Spleen (tissue), 7 donors: ENCODE data around the gene TMEM9B.
"Not testable (repeated sequence)": the region's sequence is repeated elsewhere in the genome, so short reads cannot be mapped to it uniquely, and the experiment has no call there.

Experiments used
- POLR2A ChIP-seq, 3 donors: fragments of 450-650 bp; IDR thresholded peaks; one replicate each; pipeline ENCODE4 v1.5.1; 2017; ENCODE audit warnings: antibody characterized with exemption in 3 of 3, mild to moderate bottlenecking in 1 of 3
- TF ChIP-seq, protein P1 (sequence below), 11 experiments: fragments of 200-600 bp in 7 of 11; fragments of 450-650 bp in 4 of 11; sonication (generic) in 4 of 11; IDR thresholded peaks in 8 of 11; conservative IDR thresholded peaks in 3 of 11; 1 replicate in 7 of 11; 2 replicates in 4 of 11; pipeline versions ENCODE4 v1.4.0 to v1.8.0; 2016 to 2021; ENCODE audit warnings: antibody characterized with exemption in 11 of 11, inconsistent platforms in 4 of 11, mild to moderate bottlenecking in 1 of 11
- donor health status: DM: no; HTN: no; CAD: no; lungs with moderate emphysema.
- donor health status: DM: no; HTN: no; CAD: no.
- donor health status: DM: no; HTN: no; CAD: no.

DNA sequence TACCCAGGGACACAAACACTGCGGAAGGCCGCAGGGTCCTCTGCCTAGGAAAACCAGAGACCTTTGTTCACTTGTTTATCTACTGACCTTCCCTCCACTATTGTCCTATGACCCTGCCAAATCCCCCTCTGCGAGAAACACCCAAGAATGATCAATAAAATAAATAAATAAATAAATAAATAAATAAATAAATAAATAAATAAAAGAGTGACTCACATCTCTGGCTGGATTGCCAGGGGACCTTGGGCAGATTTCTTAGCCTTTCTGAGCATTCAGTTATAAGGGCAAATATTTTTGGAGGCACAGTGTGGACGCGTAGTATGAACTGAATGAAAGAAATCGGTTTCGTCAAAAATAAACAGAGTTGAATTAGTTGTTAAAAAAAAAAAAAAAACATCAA, 15.1 kb upstream of the TMEM9B start:
- TF ChIP-seq, protein P1, sequence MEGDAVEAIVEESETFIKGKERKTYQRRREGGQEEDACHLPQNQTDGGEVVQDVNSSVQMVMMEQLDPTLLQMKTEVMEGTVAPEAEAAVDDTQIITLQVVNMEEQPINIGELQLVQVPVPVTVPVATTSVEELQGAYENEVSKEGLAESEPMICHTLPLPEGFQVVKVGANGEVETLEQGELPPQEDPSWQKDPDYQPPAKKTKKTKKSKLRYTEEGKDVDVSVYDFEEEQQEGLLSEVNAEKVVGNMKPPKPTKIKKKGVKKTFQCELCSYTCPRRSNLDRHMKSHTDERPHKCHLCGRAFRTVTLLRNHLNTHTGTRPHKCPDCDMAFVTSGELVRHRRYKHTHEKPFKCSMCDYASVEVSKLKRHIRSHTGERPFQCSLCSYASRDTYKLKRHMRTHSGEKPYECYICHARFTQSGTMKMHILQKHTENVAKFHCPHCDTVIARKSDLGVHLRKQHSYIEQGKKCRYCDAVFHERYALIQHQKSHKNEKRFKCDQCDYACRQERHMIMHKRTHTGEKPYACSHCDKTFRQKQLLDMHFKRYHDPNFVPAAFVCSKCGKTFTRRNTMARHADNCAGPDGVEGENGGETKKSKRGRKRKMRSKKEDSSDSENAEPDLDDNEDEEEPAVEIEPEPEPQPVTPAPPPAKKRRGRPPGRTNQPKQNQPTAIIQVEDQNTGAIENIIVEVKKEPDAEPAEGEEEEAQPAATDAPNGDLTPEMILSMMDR (IDR thresholded peaks at IDR 0.05 in 8 of 11, conservative IDR thresholded peaks at IDR 0.05 in 3 of 11): not testable (repeated sequence)
- not testable (repeated sequence) for TF ChIP-seq POLR2A (IDR thresholded peaks at IDR 0.05)
